ENCODE data around the gene CD81. TPM values are rescaled to one million over a fixed set of nuclear protein-coding genes. Genes with fewer than 3 reads are reported as not detected.

CD81 gene
- total RNA-seq, 2 donors from 2014 or later, result 433 to 528 TPM

DNA sequence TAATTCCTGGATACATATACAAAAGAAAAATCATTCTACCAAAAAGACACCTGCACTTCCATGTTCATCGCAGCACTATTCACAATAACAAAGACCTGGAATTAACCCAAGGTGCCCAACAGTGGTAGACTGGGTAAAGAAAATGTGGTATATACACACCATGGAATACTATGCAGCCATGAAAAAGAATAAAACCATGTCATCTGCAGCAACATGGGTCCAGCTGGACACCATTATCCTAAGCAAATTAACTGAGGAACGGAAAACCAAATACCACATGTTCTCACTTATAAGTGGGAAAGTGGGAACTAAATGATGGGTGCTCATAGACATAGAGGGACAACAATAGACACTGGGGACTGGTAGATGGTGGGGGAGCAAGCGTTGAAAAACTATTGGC is 62.7 kb downstream of the CD81 start:
- Histone ChIP-seq H3K36me3 (no peaks in the 10 kb centered on the region), H3K27ac (no peak overlapping the region), H3K9me3 (no peaks in the 10 kb centered on the region), H3K4me1 (peaks cover 0 to 9% of the 10 kb centered on the region in 2 donors), H3K4me3 (no peak overlapping the region), H3K27me3 (no peaks in the 10 kb centered on the region)
- TF ChIP-seq, protein P1, sequence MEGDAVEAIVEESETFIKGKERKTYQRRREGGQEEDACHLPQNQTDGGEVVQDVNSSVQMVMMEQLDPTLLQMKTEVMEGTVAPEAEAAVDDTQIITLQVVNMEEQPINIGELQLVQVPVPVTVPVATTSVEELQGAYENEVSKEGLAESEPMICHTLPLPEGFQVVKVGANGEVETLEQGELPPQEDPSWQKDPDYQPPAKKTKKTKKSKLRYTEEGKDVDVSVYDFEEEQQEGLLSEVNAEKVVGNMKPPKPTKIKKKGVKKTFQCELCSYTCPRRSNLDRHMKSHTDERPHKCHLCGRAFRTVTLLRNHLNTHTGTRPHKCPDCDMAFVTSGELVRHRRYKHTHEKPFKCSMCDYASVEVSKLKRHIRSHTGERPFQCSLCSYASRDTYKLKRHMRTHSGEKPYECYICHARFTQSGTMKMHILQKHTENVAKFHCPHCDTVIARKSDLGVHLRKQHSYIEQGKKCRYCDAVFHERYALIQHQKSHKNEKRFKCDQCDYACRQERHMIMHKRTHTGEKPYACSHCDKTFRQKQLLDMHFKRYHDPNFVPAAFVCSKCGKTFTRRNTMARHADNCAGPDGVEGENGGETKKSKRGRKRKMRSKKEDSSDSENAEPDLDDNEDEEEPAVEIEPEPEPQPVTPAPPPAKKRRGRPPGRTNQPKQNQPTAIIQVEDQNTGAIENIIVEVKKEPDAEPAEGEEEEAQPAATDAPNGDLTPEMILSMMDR (IDR thresholded peaks at IDR 0.05), result no peak
- no peak for DNase-seq (ENCODE audit: low spot score)

DNA sequence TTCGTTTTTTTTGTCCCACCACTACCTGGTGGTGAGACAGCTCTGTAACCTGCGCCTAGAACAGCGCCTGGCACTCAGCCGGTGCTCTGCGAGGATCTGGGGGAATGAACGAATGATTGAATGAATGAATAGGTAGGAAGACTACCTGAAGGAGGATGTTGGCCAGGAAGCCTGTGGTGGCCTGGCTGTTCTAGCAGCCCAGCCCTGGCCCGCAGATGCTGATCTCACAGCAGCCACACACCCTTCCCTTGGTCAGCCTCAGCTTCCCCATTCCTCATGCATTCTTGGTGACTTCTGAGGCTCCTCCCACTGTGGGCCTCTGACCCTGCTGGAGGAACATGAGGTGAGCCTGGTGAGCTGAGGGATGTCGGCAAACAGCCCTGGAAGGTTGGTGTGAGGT is 63.5 kb downstream of the CD81 start:
- no peak for DNase-seq (ENCODE audit: low spot score)
- H3K27me3 ChIP-seq, result no peaks in the 10 kb centered on the region
- H3K4me3 ChIP-seq, result no peak overlapping the region
- TF ChIP-seq, protein P1 (IDR thresholded peaks at IDR 0.05), result no peak
- H3K27ac ChIP-seq, result no peak overlapping the region
- H3K36me3 ChIP-seq, result no peaks in the 10 kb centered on the region
- no peaks in the 10 kb centered on the region for H3K9me3 ChIP-seq
- peaks cover 0 to 14% of the 10 kb centered on the region in 2 donors for H3K4me1 ChIP-seq

GRCh38 chr11:2441171-2441570 is 64.1 kb downstream of the CD81 start:
- Histone ChIP-seq H3K27me3 (no peaks in the 10 kb centered on the region), H3K4me3 (no peak overlapping the region), H3K9me3 (no peaks in the 10 kb centered on the region), H3K4me1 (peaks cover 0 to 19% of the 10 kb centered on the region in 2 donors), H3K27ac (no peak overlapping the region), H3K36me3 (no peaks in the 10 kb centered on the region)
- no peak for DNase-seq (ENCODE audit: low spot score)
- TF ChIP-seq, protein P1 (IDR thresholded peaks at IDR 0.05), result no peak

GRCh38 chr11:2442589-2442988 is 65.5 kb downstream of the CD81 start:
- no peak for DNase-seq (ENCODE audit: low spot score)
- no peaks in the 10 kb centered on the region for H3K9me3 ChIP-seq
- no peaks in the 10 kb centered on the region for H3K27me3 ChIP-seq

GRCh38 chr11:2443406-2443805 is 66.3 kb downstream of the CD81 start:
- Histone ChIP-seq H3K27me3 (no peaks in the 10 kb centered on the region), H3K9me3 (no peaks in the 10 kb centered on the region), H3K27ac (no peak overlapping the region), H3K36me3 (no peaks in the 10 kb centered on the region), H3K4me3 (no peak overlapping the region), H3K4me1 (peaks cover 0 to 41% of the 10 kb centered on the region in 2 donors)
- DNase-seq (ENCODE audit: low spot score), result no peak
- TF ChIP-seq, protein P1 (IDR thresholded peaks at IDR 0.05), result no peak

More at GRCh38 chr11:2442589-2442988, 65.5 kb downstream of the CD81 start:
- no peak overlapping the region for H3K4me3 ChIP-seq
- peaks cover 0 to 33% of the 10 kb centered on the region in 2 donors for H3K4me1 ChIP-seq
- H3K27ac ChIP-seq, result no peak overlapping the region
- TF ChIP-seq, protein P1 (IDR thresholded peaks at IDR 0.05), result no peak
- no peaks in the 10 kb centered on the region for H3K36me3 ChIP-seq
